22Rv1 (cell line): ENCODE measurements around the gene ARHGAP8.

ENCODE experiments used
- CTCF ChIP-seq: fragments of 450-650 bp; IDR thresholded peaks from 2 replicates; pipeline ENCODE4 v1.5.1; 2017; ENCODE audit warnings: mild to moderate bottlenecking
- ZFX ChIP-seq: fragments of 450-650 bp; IDR thresholded peaks from 2 replicates; pipeline ENCODE4 v1.6.1; 2017; ENCODE audit warnings: antibody characterized with exemption, borderline replicate concordance

GRCh38 chr22:44824271-44824670 is 71.9 kb downstream of the ARHGAP8 start:
- TF ChIP-seq CTCF (no peak), ZFX (no peak)
